M059J (cell line): ENCODE measurements around the gene EIF2B4. TPM values are rescaled to one million over a fixed set of nuclear protein-coding genes. Genes with fewer than 3 reads are reported as not detected.
"Not testable (repeated sequence)": the region's sequence is repeated elsewhere in the genome, so short reads cannot be mapped to it uniquely, and the experiment has no call there.

ENCODE experiments used
- DNase-seq: peaks from one replicate; pipeline ENCODE4 v3.0.0-alpha.2; 2012; ENCODE audit warnings: low read depth
- total RNA-seq: library from RNA; depleted of rRNA; stranded (reverse); fragments of >200 nt; shearing (Covaris generic); gene quantifications from 2 replicates; pipeline ENCODE4 v1.2.3, GENCODE V29; 2014; rRNA removed

EIF2B4 gene
- total RNA-seq, 1 experiment from 2014 or later, result 31.1 TPM

DNA sequence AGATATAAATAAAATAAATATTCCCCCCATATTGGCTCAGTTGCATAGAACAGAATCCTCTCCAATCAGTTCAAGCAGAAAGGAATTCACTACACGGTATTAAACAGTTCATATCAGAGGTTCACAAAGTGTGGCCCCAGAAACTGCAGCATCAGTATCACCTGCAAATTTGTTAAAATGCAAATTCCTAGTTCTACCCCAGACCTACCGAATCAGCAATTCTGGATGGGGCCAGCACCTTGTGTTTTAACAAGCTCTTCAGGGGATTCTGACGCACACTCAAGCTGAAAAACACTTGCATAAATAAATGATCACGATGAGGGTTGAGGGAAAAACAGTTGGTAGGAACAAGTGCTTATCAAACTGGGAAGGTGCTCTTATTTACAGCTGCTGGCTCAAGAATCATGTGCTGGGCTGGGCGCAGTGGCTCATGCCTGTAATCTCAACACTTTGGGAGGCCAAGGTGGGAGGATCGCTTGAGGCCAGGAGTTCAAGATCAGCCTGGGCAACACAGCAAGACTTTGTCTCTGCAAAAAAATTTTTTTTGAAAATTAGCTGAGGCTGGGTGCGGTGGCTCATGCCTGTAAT, 19.9 kb downstream of the EIF2B4 start:
- DNase-seq, result no peak

- DNase-seq, result no peak
These were observed 22.5 kb downstream of the EIF2B4 start for GRCh38 chr2:27347641-27348040.

DNA sequence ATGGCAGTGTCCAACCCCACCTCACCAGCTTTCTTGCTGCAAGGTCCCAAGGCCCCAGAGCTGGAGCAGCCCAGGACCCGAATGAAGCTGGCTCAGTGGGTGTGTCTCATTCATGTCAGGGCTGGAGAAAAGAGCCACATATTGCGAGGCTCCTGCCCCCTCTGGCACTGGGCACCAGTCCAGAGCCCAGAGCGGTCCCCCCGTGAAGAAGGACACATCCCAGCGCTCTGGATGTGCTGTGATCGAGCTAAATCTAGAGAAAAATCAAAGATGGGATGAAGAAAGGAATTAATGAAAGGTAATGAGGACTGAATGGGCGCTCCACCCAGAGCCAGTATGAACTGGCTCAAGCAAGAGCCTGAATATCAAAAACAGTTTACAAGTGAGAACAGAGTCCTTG, 34.0 kb downstream of the EIF2B4 start:
- no peak for DNase-seq

- DNase-seq, result no peak
These were observed 34.8 kb downstream of the EIF2B4 start for GRCh38 chr2:27335311-27335710.

DNA sequence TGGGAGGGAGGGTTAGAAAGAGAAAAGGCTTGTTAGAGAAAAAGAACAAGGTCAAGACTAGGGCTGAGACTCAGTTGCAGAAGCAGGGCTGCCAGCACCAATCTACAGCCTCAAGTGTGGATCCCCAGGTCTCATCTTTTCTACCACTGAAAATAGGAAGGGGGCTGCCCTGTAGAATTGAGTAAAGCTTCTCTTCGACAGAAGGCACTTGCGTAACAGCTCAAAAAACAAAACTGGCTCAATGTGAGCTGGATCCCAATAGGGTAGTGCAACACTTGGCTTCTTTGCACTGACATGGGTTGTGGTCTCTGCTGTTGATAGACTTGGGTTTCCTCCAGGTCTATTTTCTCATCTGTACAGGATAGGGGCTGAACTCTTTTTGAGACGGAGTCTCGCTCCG, 45.4 kb downstream of the EIF2B4 start:
- no peak for DNase-seq

- no peak for DNase-seq
These were observed 46.4 kb downstream of the EIF2B4 start for GRCh38 chr2:27323596-27324285.

GRCh38 chr2:27322766-27323595, 47.2 kb downstream of the EIF2B4 start, which contains the start of gene MPV17:
Gene MPV17 (minus strand): TSS chr2:27323097. CDS start chr2:27322517, 580 bp downstream.
- peak; percentile 93 for DNase-seq

DNA sequence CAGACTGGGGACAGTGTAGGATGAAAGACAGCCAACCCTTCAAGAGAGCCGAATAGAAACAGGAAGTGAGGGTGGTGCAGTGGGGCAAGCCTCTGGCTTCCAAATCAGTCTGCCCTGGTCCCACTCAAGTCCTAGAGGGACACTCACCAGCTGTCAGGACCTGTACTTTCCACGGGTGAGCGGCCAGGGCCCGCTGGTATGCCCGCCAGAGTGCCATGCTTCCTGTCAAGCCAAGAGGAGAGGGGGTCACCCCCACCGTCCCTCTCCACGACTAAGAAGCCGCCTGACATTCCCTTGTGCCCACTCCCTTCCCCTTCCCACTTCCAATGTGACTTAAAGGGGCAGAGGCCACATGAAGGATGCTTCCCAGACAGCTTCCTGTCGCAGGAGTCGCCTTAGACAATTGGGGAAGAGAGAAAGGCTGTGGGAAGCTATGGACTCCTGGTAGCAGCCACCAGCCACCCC, 47.8 kb downstream of the EIF2B4 start:
- DNase-seq, result peak; percentile 27

- DNase-seq, result peak; percentile 99
These were observed 49.1 kb downstream of the EIF2B4 start for GRCh38 chr2:27320958-27321543.

- DNase-seq, result not testable (repeated sequence)
These were observed 50.3 kb downstream of the EIF2B4 start for GRCh38 chr2:27319839-27320238.

GRCh38 chr2:27316655-27317412, 53.3 kb downstream of the EIF2B4 start:
- no peak for DNase-seq

DNA sequence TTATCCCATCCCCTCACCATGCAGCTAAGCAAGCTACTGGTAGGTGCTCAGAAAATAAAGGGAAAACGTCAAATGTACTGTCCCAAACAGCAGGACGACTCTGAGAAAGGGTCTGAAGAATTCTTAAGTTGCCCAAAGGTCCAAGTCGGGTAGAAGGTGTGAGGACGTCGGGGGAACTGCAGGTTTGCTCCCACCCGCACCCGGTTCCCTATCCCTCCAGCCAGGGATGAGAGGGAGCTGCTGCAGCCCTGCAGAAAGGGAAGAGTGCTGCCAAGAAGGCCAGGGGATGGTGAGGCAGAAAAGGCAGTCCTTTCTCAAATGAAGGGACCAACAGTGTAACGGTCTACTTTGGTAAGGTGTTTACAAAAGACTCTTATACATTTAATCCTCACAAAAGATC, 55.0 kb downstream of the EIF2B4 start:
- DNase-seq, result no peak

GRCh38 chr2:27314709-27315108, 55.4 kb downstream of the EIF2B4 start:
- no peak for DNase-seq

Other genes starting within 250 kb of the EIF2B4 start
- 0.12 TPM in 1 of 2 replicates, not detected in the other for gene ABHD1, start 246.5 kb downstream of the EIF2B4 start, total RNA-seq
- gene PREB, start 235.7 kb downstream of the EIF2B4 start, total RNA-seq, result 64.9 and 74.8 TPM in 2 replicates
- not detected in 2 replicates for gene PRR30, start 230.9 kb downstream of the EIF2B4 start, total RNA-seq
- gene TCF23, start 221.3 kb downstream of the EIF2B4 start, total RNA-seq, result not detected in 2 replicates
- gene ATRAID, start 158.3 kb downstream of the EIF2B4 start, total RNA-seq, result 334 and 404 TPM in 2 replicates
- gene SLC5A6, start 158.1 kb downstream of the EIF2B4 start, total RNA-seq, result 16.3 and 23.3 TPM in 2 replicates
- gene CAD, start 153.0 kb downstream of the EIF2B4 start, total RNA-seq, result 12.6 and 17.1 TPM in 2 replicates
- not detected in 2 replicates for gene SLC30A3, start 107.3 kb downstream of the EIF2B4 start, total RNA-seq
- gene DNAJC5G, start 94.9 kb downstream of the EIF2B4 start, total RNA-seq, result not detected in 2 replicates
- 0.05 TPM in 1 of 2 replicates, not detected in the other for gene TRIM54, start 87.9 kb downstream of the EIF2B4 start, total RNA-seq
- 1.6 and 3.0 TPM in 2 replicates for gene UCN, start 61.9 kb downstream of the EIF2B4 start, total RNA-seq
- 92.5 and 95.2 TPM in 2 replicates for gene MPV17, start 47.2 kb downstream of the EIF2B4 start, total RNA-seq
- 32.3 and 34.0 TPM in 2 replicates for gene GTF3C2, start 13.6 kb downstream of the EIF2B4 start, total RNA-seq
- 70.4 and 88.3 TPM in 2 replicates for gene SNX17, start 278 bp upstream of the EIF2B4 start, total RNA-seq
- gene ZNF513, start 10.4 kb upstream of the EIF2B4 start, total RNA-seq, result 3.6 and 7.6 TPM in 2 replicates
- 105 and 134 TPM in 2 replicates for gene PPM1G, start 39.3 kb upstream of the EIF2B4 start, total RNA-seq
- gene NRBP1, start 58.3 kb upstream of the EIF2B4 start, total RNA-seq, result 96.9 and 124 TPM in 2 replicates
- not detected in 2 replicates for gene KRTCAP3, start 72.0 kb upstream of the EIF2B4 start, total RNA-seq
- 2.8 and 5.7 TPM in 2 replicates for gene IFT172, start 119.4 kb upstream of the EIF2B4 start, total RNA-seq
- 2.6 and 3.1 TPM in 2 replicates for gene FNDC4, start 124.9 kb upstream of the EIF2B4 start, total RNA-seq
- not detected in 2 replicates for gene GCKR, start 126.5 kb upstream of the EIF2B4 start, total RNA-seq
- 22.7 and 23.3 TPM in 2 replicates for gene ZNF512, start 212.7 kb upstream of the EIF2B4 start, total RNA-seq